Measurements from ENCODE around the gene MYO5C.

Gene MYO5C

DNA sequence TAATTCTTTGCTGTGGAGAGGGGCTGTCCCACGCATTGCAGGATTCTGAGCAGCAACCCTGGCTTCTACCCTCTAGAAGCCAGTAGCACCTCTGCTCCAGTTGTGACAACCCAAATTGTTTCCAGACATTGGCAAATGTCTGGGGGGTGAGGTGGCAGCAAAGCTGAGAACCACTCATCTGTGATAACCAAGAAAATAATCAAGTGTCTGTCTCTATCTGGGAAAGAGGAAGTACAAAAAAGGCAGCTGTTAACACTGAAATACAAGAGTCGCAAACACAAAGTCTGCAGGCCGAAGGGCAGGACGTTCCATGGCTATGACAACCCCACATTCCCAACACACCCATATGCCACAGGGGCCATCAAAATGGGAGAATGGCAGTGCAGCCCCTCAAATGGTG lies 62.2 kb downstream of the MYO5C start:
- DNase-seq, result no peak
- 84% methylated on average over 4 of the region's 4 CpGs for WGBS
- no peak overlapping the region for H3K18ac ChIP-seq (ENCODE audit: low read depth in 1 of 2, low read length in 2 of 2)

DNA sequence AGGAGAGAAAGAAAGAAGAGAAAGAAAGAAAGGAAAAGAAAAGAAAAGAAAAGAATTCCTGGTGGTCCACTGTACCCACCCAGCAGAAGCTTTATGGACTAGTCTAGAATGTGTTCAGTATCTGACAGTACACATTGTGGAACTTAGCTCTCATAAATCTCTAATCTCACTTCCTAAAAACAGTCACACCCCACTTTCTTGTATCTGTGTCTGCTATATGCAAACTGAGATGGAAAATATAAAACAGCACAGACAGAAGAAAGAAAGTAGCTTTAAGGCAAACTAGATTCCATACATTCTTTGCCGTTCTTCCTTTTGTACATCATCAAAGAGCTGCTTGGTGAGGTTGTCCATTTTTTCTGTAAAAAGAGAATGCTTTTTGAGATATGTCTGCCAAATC lies 63.3 kb downstream of the MYO5C start:
- Histone ChIP-seq H3K9me3 (ENCODE audit: control insufficient read depth, low read length) (no peaks in the 10 kb centered on the region), H3K18ac (ENCODE audit: low read depth in 1 of 2, low read length in 2 of 2) (no peak overlapping the region), H2BK12ac (ENCODE audit: low read length in 2 of 2) (no peak overlapping the region), H3K79me1 (replicated peaks; ENCODE audit: low read length, poor library complexity, severe bottlenecking) (no peaks in the 10 kb centered on the region), H3K4ac (ENCODE audit: low read depth in 1 of 2, low read length in 2 of 2) (no peak overlapping the region), H3K9ac (ENCODE audit: low read length) (peak overlapping the region; percentile 4), H3K14ac (ENCODE audit: low read length in 2 of 2) (no peak overlapping the region), H3K23ac (ENCODE audit: low read length in 2 of 2) (no peak overlapping the region), H3K27me3 (ENCODE audit: control insufficient read depth in 1 of 2, insufficient read depth in 1 of 2, low read length in 2 of 2) (no peaks in the 10 kb centered on the region), H2BK120ac (ENCODE audit: low read depth, low read length) (no peak overlapping the region), H2BK5ac (ENCODE audit: low read depth, low read length, poor library complexity, severe bottlenecking) (no peak overlapping the region), H3K4me1 (ENCODE audit: control insufficient read depth, insufficient read depth, low read depth, low read length) (peaks cover 11% of the 10 kb centered on the region), H2AFZ (ENCODE audit: low read depth, low read length) (no peak overlapping the region), H2BK15ac (ENCODE audit: low read depth, poor library complexity, severe bottlenecking) (no peak overlapping the region), H4K91ac (ENCODE audit: low read length) (no peak overlapping the region), H4K8ac (ENCODE audit: low read length) (no peak overlapping the region), H3K27ac (ENCODE audit: low read length, poor library complexity, severe bottlenecking) (no peak overlapping the region), H2AK5ac (ENCODE audit: low read length, severe bottlenecking) (no peak overlapping the region), H3K36me3 (ENCODE audit: control insufficient read depth in 1 of 2, insufficient read depth in 2 of 2, low read depth in 1 of 2, low read length in 2 of 2) (no peaks in the 10 kb centered on the region), H3K4me3 (ENCODE audit: insufficient read depth in 1 of 2, low read depth in 1 of 2, low read length in 2 of 2) (no peak overlapping the region), H3K4me2 (ENCODE audit: low read length, poor library complexity, severe bottlenecking) (no peak overlapping the region)
- no peak for DNase-seq
- WGBS, result 50% methylated on average over 1 of the region's 1 CpG

More for the DNA sequence above, 62.2 kb downstream of the MYO5C start:
- Histone ChIP-seq H3K27me3 (ENCODE audit: control insufficient read depth in 1 of 2, insufficient read depth in 1 of 2, low read length in 2 of 2) (no peaks in the 10 kb centered on the region), H3K9ac (ENCODE audit: low read length) (peak overlapping the region; percentile 19), H2BK5ac (ENCODE audit: low read depth, low read length, poor library complexity, severe bottlenecking) (no peak overlapping the region), H2BK15ac (ENCODE audit: low read depth, poor library complexity, severe bottlenecking) (no peak overlapping the region), H3K27ac (ENCODE audit: low read length, poor library complexity, severe bottlenecking) (no peak overlapping the region), H3K36me3 (ENCODE audit: control insufficient read depth in 1 of 2, insufficient read depth in 2 of 2, low read depth in 1 of 2, low read length in 2 of 2) (no peaks in the 10 kb centered on the region), H3K79me1 (replicated peaks; ENCODE audit: low read length, poor library complexity, severe bottlenecking) (no peaks in the 10 kb centered on the region), H2BK120ac (ENCODE audit: low read depth, low read length) (no peak overlapping the region), H2AFZ (ENCODE audit: low read depth, low read length) (no peak overlapping the region), H3K4me1 (ENCODE audit: control insufficient read depth, insufficient read depth, low read depth, low read length) (peaks cover 11% of the 10 kb centered on the region), H4K8ac (ENCODE audit: low read length) (no peak overlapping the region), H2BK12ac (ENCODE audit: low read length in 2 of 2) (no peak overlapping the region), H2AK5ac (ENCODE audit: low read length, severe bottlenecking) (no peak overlapping the region), H3K23ac (ENCODE audit: low read length in 2 of 2) (no peak overlapping the region), H3K14ac (ENCODE audit: low read length in 2 of 2) (no peak overlapping the region), H3K9me3 (ENCODE audit: control insufficient read depth, low read length) (no peaks in the 10 kb centered on the region), H4K91ac (ENCODE audit: low read length) (no peak overlapping the region), H3K4ac (ENCODE audit: low read depth in 1 of 2, low read length in 2 of 2) (no peak overlapping the region), H3K4me3 (ENCODE audit: insufficient read depth in 1 of 2, low read depth in 1 of 2, low read length in 2 of 2) (peak overlapping the region in 1 of 2 experiments; percentile 36), H3K4me2 (ENCODE audit: low read length, poor library complexity, severe bottlenecking) (no peak overlapping the region)

DNA sequence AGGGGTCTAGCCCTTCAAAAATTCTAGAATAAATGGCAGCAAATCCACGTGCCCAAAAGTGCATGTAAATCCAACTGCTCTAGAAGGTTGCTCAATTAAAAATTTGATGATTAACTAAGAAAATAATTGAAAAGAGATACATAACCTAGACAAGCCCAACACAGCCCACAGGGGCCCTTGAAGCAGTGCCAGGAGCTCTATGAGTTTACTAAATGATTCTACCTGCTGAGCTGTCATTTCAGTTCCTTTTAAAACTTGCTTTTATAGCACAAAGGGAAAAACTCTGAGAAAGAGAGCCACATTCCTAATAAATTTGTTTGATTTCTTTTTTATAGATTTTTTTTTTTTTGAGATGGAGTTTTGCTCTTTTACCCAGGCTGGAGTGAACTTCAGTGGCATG lies 65.5 kb downstream of the MYO5C start:
- H3K4me2 ChIP-seq (ENCODE audit: low read length, poor library complexity, severe bottlenecking), result no peak overlapping the region
- H3K4me3 ChIP-seq (ENCODE audit: insufficient read depth in 1 of 2, low read depth in 1 of 2, low read length in 2 of 2), result no peak overlapping the region
- H3K4me1 ChIP-seq (ENCODE audit: control insufficient read depth, insufficient read depth, low read depth, low read length), result peaks cover 7% of the 10 kb centered on the region
- H3K79me1 ChIP-seq (replicated peaks; ENCODE audit: low read length, poor library complexity, severe bottlenecking), result no peaks in the 10 kb centered on the region
- H2BK120ac ChIP-seq (ENCODE audit: low read depth, low read length), result no peak overlapping the region
- H3K9me3 ChIP-seq (ENCODE audit: control insufficient read depth, low read length), result no peaks in the 10 kb centered on the region
- no peak overlapping the region for H3K27ac ChIP-seq (ENCODE audit: low read length, poor library complexity, severe bottlenecking)
- no peak overlapping the region for H2BK5ac ChIP-seq (ENCODE audit: low read depth, low read length, poor library complexity, severe bottlenecking)
- H3K36me3 ChIP-seq (ENCODE audit: control insufficient read depth in 1 of 2, insufficient read depth in 2 of 2, low read depth in 1 of 2, low read length in 2 of 2), result no peaks in the 10 kb centered on the region
- no peak overlapping the region for H3K14ac ChIP-seq (ENCODE audit: low read length in 2 of 2)
- no peak for DNase-seq
- H2AK5ac ChIP-seq (ENCODE audit: low read length, severe bottlenecking), result no peak overlapping the region
- no peak overlapping the region for H3K18ac ChIP-seq (ENCODE audit: low read depth in 1 of 2, low read length in 2 of 2)
- H3K23ac ChIP-seq (ENCODE audit: low read length in 2 of 2), result no peak overlapping the region
- no peak overlapping the region for H2BK12ac ChIP-seq (ENCODE audit: low read length in 2 of 2)
- H3K27me3 ChIP-seq (ENCODE audit: control insufficient read depth in 1 of 2, insufficient read depth in 1 of 2, low read length in 2 of 2), result no peaks in the 10 kb centered on the region
- WGBS, result no CpG with 5 or more reads among the region's 1 CpG
- no peak overlapping the region for H3K9ac ChIP-seq (ENCODE audit: low read length)
- H4K91ac ChIP-seq (ENCODE audit: low read length), result no peak overlapping the region
- H3K4ac ChIP-seq (ENCODE audit: low read depth in 1 of 2, low read length in 2 of 2), result no peak overlapping the region
- H2BK15ac ChIP-seq (ENCODE audit: low read depth, poor library complexity, severe bottlenecking), result no peak overlapping the region
- H4K8ac ChIP-seq (ENCODE audit: low read length), result no peak overlapping the region
- no peak overlapping the region for H2AFZ ChIP-seq (ENCODE audit: low read depth, low read length)

DNA sequence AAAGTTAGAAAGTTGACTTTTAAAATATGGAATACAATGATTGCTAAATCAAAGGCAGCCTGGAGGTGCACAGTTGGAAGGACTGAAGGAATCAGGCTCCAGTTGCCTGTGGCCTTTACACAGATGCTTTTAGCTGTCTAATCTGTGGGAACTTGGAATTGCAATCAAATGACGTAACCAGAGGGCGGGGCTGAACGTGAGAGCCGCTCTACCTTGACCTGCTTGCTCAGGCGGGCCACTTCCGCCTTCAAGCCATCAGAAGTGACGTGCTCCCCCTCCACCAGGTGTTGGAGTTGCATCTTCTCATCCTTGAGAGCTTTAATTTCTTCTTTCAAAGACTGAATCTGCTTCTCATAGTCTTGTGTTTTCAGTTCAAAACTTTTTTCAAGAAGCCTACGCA lies 66.7 kb downstream of the MYO5C start:
- H3K4me2 ChIP-seq (ENCODE audit: low read length, poor library complexity, severe bottlenecking), result no peak overlapping the region
- no peak overlapping the region for H3K18ac ChIP-seq (ENCODE audit: low read depth in 1 of 2, low read length in 2 of 2)
- no peaks in the 10 kb centered on the region for H3K27me3 ChIP-seq (ENCODE audit: control insufficient read depth in 1 of 2, insufficient read depth in 1 of 2, low read length in 2 of 2)
- no peak overlapping the region for H3K9ac ChIP-seq (ENCODE audit: low read length)
- H2AFZ ChIP-seq (ENCODE audit: low read depth, low read length), result no peak overlapping the region
- H3K9me3 ChIP-seq (ENCODE audit: control insufficient read depth, low read length), result no peaks in the 10 kb centered on the region
- H3K14ac ChIP-seq (ENCODE audit: low read length in 2 of 2), result no peak overlapping the region
- no peak overlapping the region for H3K27ac ChIP-seq (ENCODE audit: low read length, poor library complexity, severe bottlenecking)
- H4K8ac ChIP-seq (ENCODE audit: low read length), result peak overlapping the region; percentile 69
- no peaks in the 10 kb centered on the region for H3K36me3 ChIP-seq (ENCODE audit: control insufficient read depth in 1 of 2, insufficient read depth in 2 of 2, low read depth in 1 of 2, low read length in 2 of 2)
- peaks cover 7% of the 10 kb centered on the region for H3K4me1 ChIP-seq (ENCODE audit: control insufficient read depth, insufficient read depth, low read depth, low read length)
- H4K91ac ChIP-seq (ENCODE audit: low read length), result peak overlapping the region; percentile 39
- no peak overlapping the region for H3K4me3 ChIP-seq (ENCODE audit: insufficient read depth in 1 of 2, low read depth in 1 of 2, low read length in 2 of 2)
- H3K79me1 ChIP-seq (replicated peaks; ENCODE audit: low read length, poor library complexity, severe bottlenecking), result no peaks in the 10 kb centered on the region
- H2BK120ac ChIP-seq (ENCODE audit: low read depth, low read length), result no peak overlapping the region
- no peak overlapping the region for H2BK15ac ChIP-seq (ENCODE audit: low read depth, poor library complexity, severe bottlenecking)
- H2BK5ac ChIP-seq (ENCODE audit: low read depth, low read length, poor library complexity, severe bottlenecking), result no peak overlapping the region
- no peak overlapping the region for H2AK5ac ChIP-seq (ENCODE audit: low read length, severe bottlenecking)
- H3K23ac ChIP-seq (ENCODE audit: low read length in 2 of 2), result no peak overlapping the region
- no peak for DNase-seq
- H2BK12ac ChIP-seq (ENCODE audit: low read length in 2 of 2), result no peak overlapping the region
- H3K4ac ChIP-seq (ENCODE audit: low read depth in 1 of 2, low read length in 2 of 2), result no peak overlapping the region
- WGBS, result 58% methylated on average over 8 of the region's 8 CpGs

Measured in mesenchymal stem cell (in vitro differentiated cells and primary cell).